ENCODE data around the gene CASTOR2.
"Not testable (repeated sequence)": the region's sequence is repeated elsewhere in the genome, so short reads cannot be mapped to it uniquely, and the experiment has no call there.

The CASTOR2 gene

GRCh38 chr7:74964511-74965119, at the start of gene CASTOR2:
CASTOR2 (plus strand) TSS chr7:74964705; CDS start chr7:74964986, 281 bp downstream.
- DNase-seq, result not testable (repeated sequence)

- DNase-seq, result not testable (repeated sequence)
These were observed 42.1 kb upstream of the CASTOR2 start for GRCh38 chr7:74922321-74922890.

GRCh38 chr7:74923644-74924043, 40.9 kb upstream of the CASTOR2 start:
- DNase-seq, result not testable (repeated sequence)

GRCh38 chr7:74926968-74927367, 37.5 kb upstream of the CASTOR2 start:
- DNase-seq, result not testable (repeated sequence)

- not testable (repeated sequence) for DNase-seq
These were observed 32.8 kb upstream of the CASTOR2 start for GRCh38 chr7:74931563-74932328.

- DNase-seq, result not testable (repeated sequence)
These were observed 25.1 kb upstream of the CASTOR2 start for GRCh38 chr7:74939429-74939828.

- not testable (repeated sequence) for DNase-seq
These were observed 23.0 kb upstream of the CASTOR2 start for GRCh38 chr7:74941302-74942069.

- not testable (repeated sequence) for DNase-seq
These were observed 20.6 kb upstream of the CASTOR2 start for GRCh38 chr7:74943923-74944322.

GRCh38 chr7:74947741-74948140, 16.8 kb upstream of the CASTOR2 start:
- DNase-seq, result not testable (repeated sequence)

GRCh38 chr7:74953774-74954173, 10.7 kb upstream of the CASTOR2 start:
- not testable (repeated sequence) for DNase-seq

GRCh38 chr7:74958328-74958727, 6.2 kb upstream of the CASTOR2 start:
- not testable (repeated sequence) for DNase-seq

GRCh38 chr7:74963704-74964510, 598 bp upstream of the CASTOR2 start:
- DNase-seq, result not testable (repeated sequence)

GRCh38 chr7:74966208-74966854, 1.8 kb downstream of the CASTOR2 start:
- not testable (repeated sequence) for DNase-seq

- not testable (repeated sequence) for DNase-seq
These were observed 2.4 kb downstream of the CASTOR2 start for GRCh38 chr7:74966909-74967308.

GRCh38 chr7:74971431-74971830, 6.9 kb downstream of the CASTOR2 start:
- not testable (repeated sequence) for DNase-seq

- not testable (repeated sequence) for DNase-seq
These were observed 7.9 kb downstream of the CASTOR2 start for GRCh38 chr7:74972377-74972776.

- not testable (repeated sequence) for DNase-seq
These were observed 11.5 kb downstream of the CASTOR2 start for GRCh38 chr7:74975959-74976358.

- not testable (repeated sequence) for DNase-seq
These were observed 13.0 kb downstream of the CASTOR2 start for GRCh38 chr7:74977523-74977922.

- DNase-seq, result not testable (repeated sequence)
These were observed 23.9 kb downstream of the CASTOR2 start for GRCh38 chr7:74988436-74988835.

- no peak for DNase-seq
These were observed 28.6 kb downstream of the CASTOR2 start for GRCh38 chr7:74993121-74993520.

- DNase-seq, result not testable (repeated sequence)
These were observed 30.5 kb downstream of the CASTOR2 start for GRCh38 chr7:74994869-74995543.
